Lower leg skin (tissue), 3 donors: ENCODE measurements around the gene PLEKHH2.

Experiments
- CTCF ChIP-seq, 3 donors: fragments of 450-650 bp; IDR thresholded peaks; one replicate each; pipeline ENCODE4 v1.5.1; 2016; ENCODE audit warnings: antibody characterized with exemption in 3 of 3, mild to moderate bottlenecking in 3 of 3, moderate library complexity in 2 of 3
- POLR2A ChIP-seq, 2 donors: fragments of 450-650 bp; IDR thresholded peaks; one replicate each; pipeline ENCODE4 v1.6.1; 2016 to 2017; ENCODE audit warnings: antibody characterized with exemption in 2 of 2, mild to moderate bottlenecking in 1 of 2, moderate library complexity in 1 of 2

GRCh38 chr2:43715300-43716098 is 78.4 kb downstream of the PLEKHH2 start:
- no peak for TF ChIP-seq CTCF (IDR thresholded peaks at IDR 0.05)
- TF ChIP-seq POLR2A (IDR thresholded peaks at IDR 0.05), result no peak
